Ammon's horn (tissue), 1 donor: ENCODE data around the gene ACKR3.
A peak's percentile ranks its signal among the peaks of the same experiment; 100 is the strongest.

Source experiments
- DNase-seq: peaks from one replicate; pipeline ENCODE4 v3.0.0-alpha.2; 2016; ENCODE audit warnings: low spot score

ACKR3 gene

DNA sequence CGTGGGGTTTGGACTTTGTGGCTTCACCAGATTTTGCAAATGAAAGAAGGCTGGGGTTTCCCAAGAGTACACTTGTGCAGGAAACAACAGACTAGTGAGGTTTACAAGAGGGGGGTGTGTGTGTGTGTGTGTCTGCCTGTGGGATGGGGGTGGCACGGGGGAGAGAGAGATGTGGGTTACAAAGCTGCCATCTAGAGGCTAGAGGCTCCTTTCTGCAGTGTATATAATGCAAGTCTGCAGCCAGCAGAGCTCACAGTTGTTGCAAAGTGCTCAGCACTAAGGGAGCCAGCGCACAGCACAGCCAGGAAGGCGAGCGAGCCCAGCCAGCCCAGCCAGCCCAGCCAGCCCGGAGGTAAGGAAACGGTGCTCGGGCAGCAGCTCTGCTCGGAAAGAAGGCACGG, at the start of gene ACKR3:
TSS of gene ACKR3 (plus strand) at position 253 of the 401 bp plus-strand sequence. CDS start 10,641 bp downstream, outside the sequence.
- DNase-seq: peak; percentile 92

DNA sequence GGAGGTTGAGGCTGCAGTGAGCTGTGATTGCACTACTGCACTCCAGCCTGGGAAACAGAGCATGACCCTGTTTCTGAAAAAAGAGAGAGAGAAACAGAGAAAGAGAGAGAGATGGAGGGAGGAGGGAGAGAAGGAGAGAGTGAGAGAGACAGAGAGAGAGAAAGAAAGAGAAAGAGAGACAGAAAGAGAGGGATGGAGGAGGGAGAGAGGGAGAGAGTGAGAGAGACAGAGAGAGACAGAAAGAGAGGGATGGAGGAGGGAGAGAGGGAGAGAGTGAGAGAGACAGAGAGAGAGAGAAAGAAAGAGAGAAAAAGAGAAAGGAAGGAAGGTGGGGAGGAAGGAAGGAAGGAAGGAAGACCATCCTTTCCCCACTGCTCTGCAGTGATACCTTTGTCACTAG, 48.1 kb upstream of the ACKR3 start:
- DNase-seq: no peak

DNA sequence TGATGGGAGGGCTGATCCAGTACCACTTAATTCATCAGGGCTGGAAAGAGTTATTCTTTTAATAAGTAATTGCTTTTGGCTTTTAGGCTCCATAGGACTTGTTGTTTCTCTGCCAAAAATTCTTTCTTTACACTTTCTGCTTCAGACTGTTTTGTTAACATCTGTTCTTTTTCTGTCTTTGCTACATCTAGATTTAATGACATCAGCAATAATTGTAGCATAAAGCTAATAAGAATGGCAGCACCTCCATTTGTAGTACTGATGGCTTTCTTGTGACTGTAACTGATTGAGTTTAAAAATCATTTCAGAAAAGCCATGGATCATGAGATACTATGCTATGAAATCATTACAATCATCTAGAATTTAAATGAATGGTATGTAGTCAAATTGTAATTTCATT, 46.4 kb upstream of the ACKR3 start:
- DNase-seq: no peak

DNA sequence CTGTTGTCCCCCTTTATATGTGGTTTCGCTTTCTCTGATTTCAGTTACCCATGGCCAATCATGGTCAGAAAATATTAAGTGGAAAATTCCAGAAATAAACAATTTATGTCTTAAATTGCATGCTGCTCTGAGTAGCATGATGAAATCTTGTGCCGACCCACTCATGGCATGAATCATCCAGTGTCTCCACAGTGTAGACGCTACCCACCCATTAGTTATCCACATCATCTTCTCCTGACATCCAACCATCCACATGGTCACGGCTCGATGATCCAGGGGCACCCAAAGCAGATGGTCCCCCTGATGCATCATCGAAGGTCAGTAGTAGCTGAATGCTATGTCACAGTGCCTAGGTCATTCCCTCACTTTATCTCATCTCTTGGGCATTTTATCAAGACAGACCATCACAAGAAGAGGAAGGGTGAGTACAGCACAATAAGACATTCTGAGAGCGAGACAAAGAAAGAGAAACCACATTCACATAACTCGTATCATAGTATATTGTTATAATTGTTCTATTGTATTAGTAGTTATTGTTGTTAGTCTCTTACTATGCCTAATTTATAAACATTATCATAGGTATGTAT, 44.1 kb upstream of the ACKR3 start:
- no peak for DNase-seq

DNA sequence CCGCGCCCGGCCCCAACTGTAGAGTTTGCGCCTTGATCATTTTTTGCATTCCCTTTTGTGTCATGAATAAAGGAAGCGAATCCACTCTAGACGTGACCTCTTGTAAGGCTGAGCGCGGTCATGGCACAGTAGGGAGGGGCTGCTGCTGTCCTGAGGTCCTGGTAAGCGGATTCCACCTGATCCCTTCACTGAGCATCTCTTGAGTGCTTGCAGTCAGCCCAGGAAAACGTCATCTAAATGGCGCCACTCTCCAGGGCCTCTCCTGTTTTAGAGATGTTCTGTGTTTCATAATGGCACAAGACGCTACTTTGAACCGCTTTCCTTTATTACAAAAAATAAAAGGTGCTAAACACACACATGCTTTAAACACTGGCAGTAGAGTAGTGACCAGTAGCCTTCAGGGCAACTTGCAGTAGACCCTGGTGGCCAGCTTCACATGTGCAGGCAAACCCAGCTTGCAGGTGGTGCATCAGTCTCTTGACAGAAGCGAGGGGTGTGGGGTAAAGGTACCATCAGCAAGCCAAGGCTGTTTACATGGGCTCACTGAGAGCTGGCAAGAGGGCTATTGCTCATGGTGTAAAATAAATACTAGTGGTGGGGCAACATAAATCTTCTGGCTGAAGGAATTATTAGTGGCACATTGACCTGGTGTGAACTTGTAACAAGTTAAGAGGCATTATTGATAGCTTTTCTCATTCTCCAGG, 43.0 kb upstream of the ACKR3 start:
- DNase-seq: no peak

DNA sequence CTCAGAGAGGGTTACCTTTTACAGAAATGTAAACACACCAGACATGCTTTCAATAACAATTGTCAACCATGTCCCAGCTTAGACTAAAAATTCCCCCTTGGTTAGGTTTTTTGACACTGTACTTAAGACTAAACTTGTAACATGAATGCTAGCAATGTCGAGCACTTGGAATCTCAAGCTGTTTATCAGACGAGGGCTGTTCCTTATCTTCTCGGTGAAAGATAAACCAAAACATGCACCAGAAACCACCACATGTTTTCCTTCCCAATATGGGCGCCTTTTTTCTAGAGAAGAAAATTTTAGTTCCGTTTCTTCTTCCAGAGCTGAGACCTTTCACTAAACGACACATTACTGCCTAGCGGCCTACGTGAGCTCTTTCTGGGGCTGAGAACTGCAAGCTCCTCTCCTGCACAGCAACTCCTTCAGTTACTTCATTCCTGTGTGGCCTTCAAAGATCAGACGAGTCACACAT, 42.4 kb upstream of the ACKR3 start:
- no peak for DNase-seq

DNA sequence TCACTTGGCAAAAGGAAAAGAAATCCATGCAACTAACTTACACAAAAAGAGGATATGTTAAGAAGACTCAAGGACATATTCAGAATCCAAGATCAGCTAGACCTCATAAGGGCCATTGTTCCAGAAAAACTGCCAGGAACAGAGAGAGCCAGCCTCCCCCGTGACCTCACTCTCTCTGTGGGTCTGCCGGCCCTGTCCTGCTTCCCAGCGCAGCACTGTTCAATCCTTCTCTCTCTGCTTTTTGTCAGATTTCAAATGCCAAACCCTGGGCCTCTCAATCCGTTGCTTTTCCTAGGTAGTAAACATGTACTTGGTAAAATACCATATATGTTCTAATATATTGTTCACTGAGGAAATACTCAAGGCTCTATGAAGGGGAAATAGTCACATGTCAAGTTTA, 40.0 kb upstream of the ACKR3 start:
- DNase-seq: no peak

DNA sequence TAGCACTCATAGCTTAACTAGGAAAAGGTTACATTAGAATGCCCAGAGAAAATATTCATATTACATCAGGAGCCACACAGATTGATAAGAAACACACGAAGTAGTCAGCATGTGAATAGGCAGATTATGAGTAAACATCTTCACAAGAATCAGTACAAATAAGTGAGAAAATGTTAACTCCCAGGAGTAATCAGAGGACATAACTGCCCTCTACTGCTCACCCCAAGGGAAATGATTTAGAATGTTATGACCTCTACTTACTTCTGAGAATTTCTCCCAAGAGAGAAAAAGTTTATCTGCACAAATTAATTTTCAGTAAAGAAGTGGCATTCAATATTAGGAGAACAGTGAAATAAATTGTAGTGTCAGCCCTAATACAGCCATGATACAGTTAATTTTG, 39.1 kb upstream of the ACKR3 start:
- no peak for DNase-seq

DNA sequence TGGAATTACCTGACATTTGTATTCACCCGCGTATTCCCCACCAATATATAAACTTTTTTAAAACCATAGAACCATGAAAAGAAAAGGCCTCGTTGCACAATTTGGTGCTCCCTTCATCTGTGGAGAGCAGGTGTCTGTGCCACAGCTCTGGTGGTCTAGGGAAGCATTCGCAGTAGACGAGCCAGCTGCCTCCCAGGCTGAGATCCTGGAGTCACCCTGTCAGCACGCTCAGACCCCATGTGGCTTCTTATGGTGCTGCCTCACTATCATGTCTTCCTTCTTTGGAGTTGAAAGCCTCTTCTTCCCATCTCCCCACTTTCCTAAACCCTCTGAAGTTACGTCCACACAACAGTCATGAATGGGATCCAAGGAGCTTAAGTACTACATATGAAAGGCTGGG, 38.4 kb upstream of the ACKR3 start:
- no peak for DNase-seq

DNA sequence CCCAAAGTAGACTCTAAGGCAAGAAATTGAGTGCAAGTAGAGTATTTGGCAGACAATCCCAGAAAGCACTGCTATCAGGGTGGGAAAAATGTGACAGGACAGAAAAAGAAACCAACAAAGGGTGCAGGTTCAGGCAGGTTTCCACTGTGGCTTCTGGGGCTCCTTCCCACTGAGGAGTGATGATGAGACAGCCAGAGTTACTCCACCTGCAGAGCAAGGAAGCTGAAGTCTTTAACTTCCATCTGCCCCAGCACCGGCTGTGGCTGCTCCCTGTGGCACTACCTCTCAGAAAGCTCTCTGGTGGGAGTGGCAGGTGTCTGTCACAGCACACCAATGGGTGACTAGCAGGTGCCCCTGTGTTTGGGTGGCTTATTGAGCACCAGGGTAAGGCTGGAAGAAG, 37.6 kb upstream of the ACKR3 start:
- DNase-seq: no peak

DNA sequence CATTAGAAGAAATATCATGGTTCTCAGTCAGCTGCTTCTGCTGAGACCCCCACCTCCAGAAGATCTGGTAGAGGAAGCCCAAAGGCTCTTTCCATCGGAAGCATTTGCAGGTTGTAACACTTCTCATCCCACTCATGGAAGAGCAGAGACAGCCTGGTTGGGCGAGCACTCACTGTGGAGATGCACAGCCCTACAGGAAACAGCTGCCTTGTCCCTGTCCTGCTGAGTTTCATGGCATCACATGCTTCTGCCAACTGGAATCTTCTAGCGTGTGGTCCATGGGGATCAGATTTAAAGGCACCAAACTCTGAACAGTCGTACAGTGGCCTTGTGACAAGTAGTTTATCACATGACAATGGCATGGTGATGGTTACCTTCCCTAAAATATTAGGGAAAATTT, 36.3 kb upstream of the ACKR3 start:
- no peak for DNase-seq

DNA sequence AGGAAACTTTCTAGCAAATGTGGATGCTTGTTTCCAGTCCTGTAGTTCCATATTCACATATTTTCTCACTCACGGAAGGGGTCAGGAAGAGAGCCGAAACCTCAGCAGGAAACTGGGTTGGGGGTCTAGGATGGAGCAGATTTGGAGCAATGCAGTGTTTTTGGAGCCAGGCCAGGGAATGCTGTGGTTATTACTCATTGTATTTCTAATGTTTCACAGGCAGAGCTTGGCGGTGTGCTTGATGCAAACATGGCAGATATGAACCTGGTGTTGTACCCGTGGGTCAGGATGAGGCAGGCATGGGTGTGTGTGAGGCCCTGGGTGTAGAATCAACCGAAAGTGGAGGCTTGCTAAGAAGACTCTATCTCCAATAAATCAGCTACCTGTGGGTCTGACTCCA, 34.6 kb upstream of the ACKR3 start:
- no peak for DNase-seq

DNA sequence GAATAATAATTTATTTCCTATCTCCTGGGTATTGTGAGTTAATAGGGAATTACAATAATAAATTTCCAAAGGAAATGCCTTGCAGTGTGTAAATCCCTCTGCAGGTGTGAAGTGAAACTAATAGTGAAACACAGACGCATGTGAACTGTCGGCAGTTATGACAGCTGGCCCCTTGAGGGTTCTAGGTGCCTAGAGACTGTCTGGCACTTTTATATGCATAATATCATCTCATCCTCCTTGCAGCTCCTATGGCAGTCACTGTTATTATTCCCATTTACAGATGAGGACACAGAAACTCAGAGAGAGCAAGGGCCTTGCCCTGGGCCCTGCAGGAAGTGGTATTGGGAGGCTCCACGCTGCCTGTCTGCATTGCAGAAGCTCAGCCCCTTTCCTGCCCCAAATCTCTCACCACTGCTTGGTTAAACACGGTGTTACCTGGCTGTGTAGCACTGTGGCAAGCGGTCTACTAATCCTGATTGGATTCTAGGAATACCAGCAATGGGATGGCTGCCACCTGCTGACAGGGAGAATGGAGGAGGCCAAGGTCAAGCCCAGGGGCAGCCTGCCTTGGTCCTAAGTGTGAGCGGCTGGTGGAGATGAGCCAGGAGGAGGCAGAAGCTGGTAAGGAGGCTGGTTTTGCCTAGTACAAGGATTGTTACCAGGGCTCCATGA, 32.8 kb upstream of the ACKR3 start:
- no peak for DNase-seq

DNA sequence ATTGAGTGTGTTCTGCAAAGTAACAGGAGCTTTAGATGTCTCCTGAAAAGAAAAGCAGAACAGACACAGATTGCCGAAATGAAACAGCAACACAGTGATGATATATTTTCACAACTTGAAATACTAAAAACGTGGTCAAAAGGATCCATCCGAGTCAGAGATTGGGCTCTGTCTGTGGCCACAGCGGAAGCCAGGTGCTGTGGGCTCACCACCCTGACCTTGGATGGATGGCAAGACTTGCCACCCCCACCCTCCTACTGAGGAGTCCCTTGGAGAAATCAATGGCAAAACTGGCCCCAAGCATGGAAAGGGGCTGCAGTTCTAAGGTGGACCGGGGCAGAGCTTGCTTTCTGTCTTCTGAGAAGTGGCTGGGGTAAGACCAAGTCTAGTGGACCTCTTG, 31.4 kb upstream of the ACKR3 start:
- DNase-seq: no peak

DNA sequence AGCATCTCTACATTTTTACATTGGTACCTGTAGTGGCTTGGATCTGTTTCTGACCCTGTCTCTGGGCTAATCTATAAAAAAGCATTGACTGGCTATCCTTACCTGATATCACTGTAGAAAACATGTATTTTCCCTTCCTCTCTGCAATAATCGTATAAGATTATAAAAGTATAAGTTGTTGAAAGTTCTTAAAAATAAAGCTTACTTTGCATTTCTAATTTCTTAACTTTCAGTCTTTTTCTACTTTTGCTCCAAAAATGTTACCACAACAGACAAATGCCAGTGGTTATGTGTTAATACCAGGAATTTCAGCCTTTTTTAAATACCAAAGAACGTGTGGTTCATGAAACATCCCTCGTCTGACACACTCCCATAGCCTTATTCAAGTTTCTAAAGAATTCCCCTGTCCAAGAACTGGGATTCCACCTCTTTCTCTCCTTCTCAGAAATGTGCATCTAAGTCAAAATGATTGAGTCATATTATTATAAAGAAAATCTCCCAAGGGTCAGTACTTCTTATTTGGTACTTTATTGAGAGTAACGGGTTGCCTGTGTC, 28.5 kb upstream of the ACKR3 start:
- DNase-seq: no peak

DNA sequence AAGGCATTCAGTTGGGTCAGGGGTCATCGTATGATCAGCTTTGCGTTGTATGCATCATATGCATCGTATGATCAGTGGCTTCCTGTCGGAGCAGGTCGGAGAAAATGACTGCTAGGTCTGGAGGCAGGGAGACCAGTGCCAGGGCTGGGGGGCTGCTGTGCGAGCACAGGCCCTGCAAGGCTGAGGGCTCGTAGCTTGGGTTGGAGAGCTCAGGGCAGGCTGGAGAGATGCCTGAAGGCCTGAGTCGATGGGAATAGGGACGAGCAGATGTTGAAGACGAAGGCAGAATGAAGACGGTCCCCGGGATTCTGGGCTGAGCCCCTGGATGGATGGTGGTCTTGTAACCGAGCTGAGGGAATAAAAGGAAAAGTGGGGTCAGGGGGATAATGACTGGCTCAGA, 25.3 kb upstream of the ACKR3 start:
- DNase-seq: no peak

DNA sequence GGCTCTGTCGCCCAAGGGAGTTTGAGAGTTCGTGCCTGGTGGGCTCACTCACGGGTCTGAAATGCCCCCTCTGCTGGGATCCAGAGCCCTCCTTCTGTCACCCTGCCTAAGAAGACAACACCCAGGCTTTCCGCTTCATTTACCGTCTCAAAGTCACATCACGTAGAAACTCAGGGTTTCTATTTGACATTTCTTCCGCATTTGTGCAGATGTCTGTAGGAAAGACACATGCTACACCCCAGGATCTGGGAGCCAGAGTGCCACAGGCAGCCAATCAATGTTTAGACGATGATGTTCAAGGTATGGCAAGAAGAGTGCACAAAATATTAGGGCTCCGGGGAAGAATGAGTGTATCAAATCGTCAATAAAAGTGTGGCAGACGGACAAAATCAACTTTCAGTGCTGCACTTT, 24.4 kb upstream of the ACKR3 start:
- no peak for DNase-seq

DNA sequence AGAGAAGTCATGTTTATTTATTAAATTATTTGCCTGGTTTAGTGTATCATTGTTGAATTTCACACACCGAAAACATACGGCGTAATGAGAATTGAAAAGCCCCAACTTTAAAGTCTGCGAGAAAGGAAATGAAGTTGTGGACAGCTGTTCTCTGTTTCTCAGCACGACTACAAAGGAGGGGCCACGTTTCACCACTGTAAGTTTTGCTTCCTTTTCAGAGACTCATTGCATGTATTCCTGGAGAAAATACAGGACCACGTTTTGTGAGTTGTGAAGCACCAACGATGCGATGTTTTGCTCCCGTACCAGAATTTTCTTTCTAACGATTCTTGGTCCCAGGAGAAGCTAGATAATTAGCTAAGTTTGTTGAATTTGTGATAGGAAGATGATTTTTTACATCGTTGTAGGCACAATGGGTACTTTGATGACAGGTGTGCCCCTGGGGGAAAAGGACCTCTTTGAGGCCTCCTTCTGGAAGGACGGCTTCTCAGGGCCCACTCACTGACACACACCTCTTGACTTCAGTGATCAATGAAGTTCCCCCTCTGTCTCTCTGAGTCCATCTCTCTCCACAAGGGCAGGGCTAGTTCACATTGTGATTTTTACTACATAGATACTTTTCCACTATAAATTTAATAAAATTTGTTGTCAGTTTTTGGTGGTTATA, 23.7 kb upstream of the ACKR3 start:
- DNase-seq: no peak

DNA sequence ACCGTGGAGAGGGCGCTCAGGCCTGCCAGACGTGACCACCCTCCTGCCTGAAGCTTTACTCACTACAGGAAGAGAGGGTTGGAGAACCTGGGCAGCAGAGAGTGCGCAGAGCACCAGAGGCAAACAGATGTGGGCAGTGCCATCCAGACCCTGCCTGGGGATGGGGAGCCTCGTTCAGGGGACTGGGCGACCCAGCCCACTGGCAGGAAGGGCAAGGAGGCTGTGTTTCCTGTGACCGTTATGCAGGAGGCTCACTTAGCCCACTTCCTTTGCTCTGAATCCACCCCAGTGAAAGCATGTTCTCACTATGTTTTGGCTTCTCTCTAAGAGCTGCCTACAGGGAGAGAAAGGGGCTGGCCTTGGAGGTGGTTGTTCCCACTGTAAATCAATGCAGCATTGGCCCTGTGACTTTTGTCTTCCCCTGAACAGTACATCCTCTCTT, 23.0 kb upstream of the ACKR3 start:
- no peak for DNase-seq

DNA sequence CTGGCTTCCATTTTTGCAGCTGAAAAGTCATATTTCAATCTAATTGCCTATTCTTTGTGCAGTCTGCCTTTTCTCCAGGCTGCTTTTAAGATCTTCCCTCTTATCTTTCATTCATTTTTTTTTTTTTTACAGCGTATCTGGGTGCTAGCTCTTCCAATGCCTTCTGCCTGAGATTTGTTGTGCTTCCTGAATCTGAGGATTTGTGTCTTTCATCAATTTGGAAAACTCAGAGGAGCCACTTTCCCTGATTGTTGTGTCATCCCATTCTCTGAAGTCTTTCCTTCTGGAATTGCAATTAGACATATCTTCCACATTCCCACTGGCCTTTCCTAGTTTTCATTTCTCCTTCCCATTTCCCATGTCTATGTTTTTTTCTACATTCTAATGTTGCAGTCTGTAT, 21.9 kb upstream of the ACKR3 start:
- DNase-seq: no peak

DNA sequence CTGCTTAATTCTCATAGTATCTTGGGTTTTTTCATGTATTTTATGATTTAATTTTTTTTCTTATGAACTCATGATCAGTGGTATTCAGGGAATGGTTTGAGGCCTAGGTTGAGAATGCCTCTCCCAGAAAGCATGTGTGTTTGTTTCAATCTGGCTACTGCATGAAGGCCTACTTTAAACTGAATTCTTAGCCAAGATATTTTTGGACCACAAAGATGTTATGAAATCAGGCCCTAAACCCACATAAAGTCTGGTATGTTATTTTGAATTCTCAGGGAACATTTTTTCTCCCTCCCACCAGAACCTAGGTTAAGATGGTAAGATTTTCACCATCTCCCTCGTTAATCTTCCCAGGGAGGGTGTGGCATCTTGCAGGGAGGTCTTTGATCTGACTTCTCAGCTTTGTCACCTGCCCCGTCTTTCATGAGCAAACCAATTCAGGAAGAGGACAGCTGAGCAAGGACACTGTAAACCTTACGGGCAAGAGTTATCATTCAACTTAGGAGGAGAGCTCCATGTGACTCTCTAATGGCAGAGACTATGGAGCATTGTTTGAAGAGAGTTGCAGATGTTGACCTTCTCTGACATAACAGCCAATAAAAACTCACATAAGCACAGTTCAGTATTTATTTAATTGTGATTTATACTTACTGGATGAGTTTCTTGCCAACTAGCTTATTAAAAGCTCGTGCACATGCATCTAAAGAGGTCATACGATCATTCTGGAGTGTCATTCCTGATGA, 21.3 kb upstream of the ACKR3 start:
- DNase-seq: no peak

DNA sequence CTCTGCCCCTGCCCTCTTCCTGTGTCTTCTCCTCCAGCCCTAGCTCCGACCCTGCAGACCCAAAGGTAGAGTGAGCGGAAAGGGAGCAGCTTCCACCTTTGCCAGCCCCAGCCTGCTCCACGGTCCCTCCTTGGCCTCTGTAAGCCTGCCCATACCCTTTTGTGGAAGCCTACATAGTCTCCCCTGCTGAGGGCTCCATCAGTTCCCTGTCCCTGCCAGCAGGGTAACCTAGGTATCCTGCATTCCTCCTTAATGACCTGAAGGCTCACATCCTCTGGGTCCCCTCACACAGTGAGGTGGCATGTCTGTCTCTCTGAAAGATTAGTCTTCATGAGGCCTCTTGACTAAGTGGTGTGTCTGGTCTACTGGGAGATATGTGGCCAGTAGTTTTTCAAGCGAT, 20.5 kb upstream of the ACKR3 start:
- no peak for DNase-seq
